WI38 (cell line): ENCODE results near the gene SLC2A9.
A peak's percentile ranks its signal among the peaks of the same experiment; 100 is the strongest.

ENCODE experiments used
- H3K4me3 ChIP-seq: 2 replicates; pipeline ENCODE4 v1.5.1; 2011; ENCODE audit warnings: low read depth, mild to moderate bottlenecking, control low read depth, low read length
- CTCF ChIP-seq: IDR thresholded peaks from 2 replicates; pipeline ENCODE4 v1.5.1; 2012; ENCODE audit warnings: low read depth, mild to moderate bottlenecking, control low read depth, low read length

SLC2A9 gene

GRCh38 chr4:10018818-10019461 is 2.4 kb downstream of the SLC2A9 start:
- peak; percentile 48 for TF ChIP-seq CTCF

GRCh38 chr4:10017037-10017893 is 4.0 kb downstream of the SLC2A9 start:
- no peak for TF ChIP-seq CTCF
- no peak overlapping the region for H3K4me3 ChIP-seq

More at GRCh38 chr4:10018818-10019461, 2.4 kb downstream of the SLC2A9 start:
- H3K4me3 ChIP-seq: peak overlapping the region; percentile 34

- TF ChIP-seq CTCF: no peak
- no peak overlapping the region for H3K4me3 ChIP-seq
Measured at GRCh38 chr4:10016169-10016568, 5.1 kb downstream of the SLC2A9 start.

- H3K4me3 ChIP-seq: no peak overlapping the region
- no peak for TF ChIP-seq CTCF
Measured at GRCh38 chr4:10015140-10015753, 6.0 kb downstream of the SLC2A9 start.

- peak; percentile 21; the same call in 1 of the 2 replicates for TF ChIP-seq CTCF
- H3K4me3 ChIP-seq: no peak overlapping the region
Measured at GRCh38 chr4:10013722-10014121, 7.6 kb downstream of the SLC2A9 start.

GRCh38 chr4:10011885-10012284 is 9.4 kb downstream of the SLC2A9 start:
- no peak for TF ChIP-seq CTCF
- H3K4me3 ChIP-seq: no peak overlapping the region

GRCh38 chr4:10011277-10011676 is 10.0 kb downstream of the SLC2A9 start:
- TF ChIP-seq CTCF: no peak
- no peak overlapping the region for H3K4me3 ChIP-seq
